GM12874 (cell line): Measurements from ENCODE around the gene SYF2.

Experiments
- CTCF ChIP-seq: IDR thresholded peaks from 2 replicates; pipeline ENCODE4 v1.5.1; 2011; ENCODE audit warnings: low read depth, mild to moderate bottlenecking, control low read depth, low read length, moderate library complexity; ENCODE audit not compliant: insufficient read depth

SYF2 gene

GRCh38 chr1:25247829-25248754 lies 15.8 kb upstream of the SYF2 start:
- TF ChIP-seq CTCF, result peak; percentile 53; the same call in 1 of the 2 replicates

GRCh38 chr1:25247024-25247828 lies 14.9 kb upstream of the SYF2 start, which contains the start of gene RSRP1:
Gene RSRP1, minus strand, starts transcription at chr1:25247454. Its CDS starts 491 bp downstream, at chr1:25246963.
- no peak for TF ChIP-seq CTCF

GRCh38 chr1:25246600-25247023 lies 14.3 kb upstream of the SYF2 start:
- no peak for TF ChIP-seq CTCF

GRCh38 chr1:25245809-25246599 lies 13.7 kb upstream of the SYF2 start:
- TF ChIP-seq CTCF, result no peak

- no peak for TF ChIP-seq CTCF
Measured at GRCh38 chr1:25245393-25245792, 13.1 kb upstream of the SYF2 start.

DNA sequence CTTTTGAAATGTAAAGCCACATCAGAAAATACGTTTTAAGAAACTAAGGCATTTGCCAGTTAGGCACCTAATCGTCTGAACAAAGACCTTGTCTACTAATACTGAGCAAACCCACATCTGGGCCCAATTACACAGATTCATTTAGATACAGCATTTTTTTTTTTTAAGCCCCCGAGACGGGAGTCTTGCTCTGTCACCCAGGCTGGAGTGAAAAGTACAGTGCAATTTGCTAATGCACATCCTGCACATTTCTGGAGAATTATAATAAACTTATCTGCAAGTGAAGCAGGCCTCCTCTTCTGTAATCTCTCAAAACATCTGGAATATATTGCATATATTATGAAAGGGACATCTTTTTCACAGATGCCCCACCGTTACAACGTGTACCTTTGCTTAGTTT lies 11.6 kb upstream of the SYF2 start:
- no peak for TF ChIP-seq CTCF
